ENCODE data around the gene TMUB1. TPM values are rescaled to one million over a fixed set of nuclear protein-coding genes. Genes with fewer than 3 reads are reported as not detected.

The TMUB1 gene
- total and polyA plus RNA-seq, 9 of the 15 experiments (the other 6 are each of a cell fraction or from before 2014, with no cell fraction given) = 0.14 to 241 (median 74.1) TPM

DNA sequence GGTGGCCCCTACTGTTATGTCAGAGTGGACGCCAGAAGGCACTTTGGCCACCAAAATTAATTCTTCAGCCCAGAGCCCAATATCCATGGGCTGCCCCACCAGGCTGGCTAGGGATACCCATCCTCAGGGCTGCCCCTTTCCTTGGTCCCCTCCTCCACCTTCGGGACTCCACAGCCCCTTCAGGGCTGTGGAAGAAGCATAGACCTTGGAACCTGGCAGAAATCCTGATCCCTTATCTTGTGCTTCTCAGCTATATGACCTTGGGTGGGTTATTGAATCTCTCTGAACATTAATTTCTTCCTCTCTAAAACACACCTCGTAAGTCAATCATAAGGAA is 499 bp upstream of the TMUB1 start:
- peak overlapping the region; percentile 97 for H3K4me2 ChIP-seq (ENCODE audit: insufficient read depth, low read length)
- peak overlapping the region; percentile 81 for H2AFZ ChIP-seq (ENCODE audit: low read depth, low read length)
- WGBS (ENCODE audit: insufficient coverage, low coverage, missing lambda C conversion rate) = 30% methylated on average over 3 of the region's 3 CpGs
- in situ Hi-C loops (cut with MboI) (no loop called here), intact Hi-C loops (cut with micrococcal nuclease) (loop anchor here (1.0 to 10.0 kb wide), 3 partner anchors 55 to 769 kb away; partner anchors contain the start of gene ABCB8)
- CTCF ChIA-PET (ENCODE audit: low intra/inter-chr PET ratio) = no interaction called here
- H3K36me3 ChIP-seq (ENCODE audit: control insufficient read depth, insufficient read depth, low read length) = peaks cover 32% of the 10 kb centered on the region
- H4K20me1 ChIP-seq (replicated peaks; ENCODE audit: control insufficient read depth, insufficient read depth, low read length) = peaks cover 18% of the 10 kb centered on the region
- H3K9me3 ChIP-seq (replicated peaks; ENCODE audit: control insufficient read depth, insufficient read depth, low read depth, low read length) = no peaks in the 10 kb centered on the region
- H3K9me1 ChIP-seq (ENCODE audit: control insufficient read depth, insufficient read depth, low read length) = no peaks in the 10 kb centered on the region
- DNase-seq (ENCODE audit: extremely low read depth in 1 of 4, low spot score in 3 of 4) = no peak
- POLR2A ChIA-PET = interaction anchor here (0.9 to 2.5 kb wide), 4 partner anchors 9 to 55 kb away, joined by 3 to 10 read pairs (median 3); no protein-coding TSS in a partner anchor
- H3K79me2 ChIP-seq (ENCODE audit: control insufficient read depth, insufficient read depth, low read length) = peaks cover 68% of the 10 kb centered on the region
- BruUV-seq (replicated peaks) = no TSS peak
- H3K27me3 ChIP-seq (ENCODE audit: control insufficient read depth in 2 of 2, insufficient read depth in 2 of 2, low read length in 2 of 2) = no peaks in the 10 kb centered on the region
- peak overlapping the region; percentile 94; the same call in 2 of the 3 replicates for H3K27ac ChIP-seq (ENCODE audit: extremely low read depth, low read depth, low read length)
- FAIRE-seq = peak; percentile 58
- H3K4me3 ChIP-seq = peak overlapping the region; percentile 89
- peak overlapping the region; percentile 94 to 97 for H3K9ac ChIP-seq (ENCODE audit: insufficient read depth in 1 of 2, low read depth in 2 of 2, low read length in 2 of 2)
- H3K4me1 ChIP-seq (replicated peaks in 1 of 2; ENCODE audit: control insufficient read depth in 2 of 2, insufficient read depth in 2 of 2, low read length in 2 of 2) = peaks cover 52 to 83% of the 10 kb centered on the region in 2 experiments
- ATAC-seq = no peak
- no peak for TF ChIP-seq MXD1 (CRISPR knock-in tag; IDR thresholded peaks at IDR 0.05; ENCODE audit: borderline replicate concordance, poor library complexity, severe bottlenecking)
- no peak for TF ChIP-seq BRF1 (IDR thresholded peaks at IDR 0.05; ENCODE audit: borderline replicate concordance, extremely low read depth, insufficient read length)
- TF ChIP-seq HNRNPUL1 (IDR thresholded peaks at IDR 0.05; ENCODE audit: low read length) = no peak
- no peak for TF ChIP-seq TEAD2 (tag; IDR thresholded peaks at IDR 0.05)
- TF ChIP-seq TAL1 (IDR thresholded peaks at IDR 0.05) = no peak
- TF ChIP-seq, protein P1, sequence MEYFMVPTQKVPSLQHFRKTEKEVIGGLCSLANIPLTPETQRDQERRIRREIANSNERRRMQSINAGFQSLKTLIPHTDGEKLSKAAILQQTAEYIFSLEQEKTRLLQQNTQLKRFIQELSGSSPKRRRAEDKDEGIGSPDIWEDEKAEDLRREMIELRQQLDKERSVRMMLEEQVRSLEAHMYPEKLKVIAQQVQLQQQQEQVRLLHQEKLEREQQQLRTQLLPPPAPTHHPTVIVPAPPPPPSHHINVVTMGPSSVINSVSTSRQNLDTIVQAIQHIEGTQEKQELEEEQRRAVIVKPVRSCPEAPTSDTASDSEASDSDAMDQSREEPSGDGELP (CRISPR knock-in tag; IDR thresholded peaks at IDR 0.05; ENCODE audit: borderline replicate concordance) = peak; percentile 7; the same call in 1 of the 2 replicates
- TF ChIP-seq EP400 (IDR thresholded peaks at IDR 0.05) = no peak
- no peak for TF ChIP-seq KAT2B (IDR thresholded peaks at IDR 0.05; ENCODE audit: low read depth, low read length)
- TF ChIP-seq KLF13 (tag; IDR thresholded peaks at IDR 0.05; ENCODE audit: borderline replicate concordance, low read depth) = no peak
- no peak for TF ChIP-seq ZNF79 (CRISPR knock-in tag; IDR thresholded peaks at IDR 0.05; ENCODE audit: low read depth)
- 0 out of 2 replicates have a peak, but pooled peaks have one; percentile 56 for TF ChIP-seq ZNF12 (CRISPR knock-in tag; IDR thresholded peaks at IDR 0.05)
- TF ChIP-seq TSC22D4 (tag; IDR thresholded peaks at IDR 0.05) = no peak
- peak; percentile 33; the same call in 1 of the 2 replicates for TF ChIP-seq GATA2 (CRISPR knock-in tag; IDR thresholded peaks at IDR 0.05)
- TF ChIP-seq SREBF2 (CRISPR knock-in tag; IDR thresholded peaks at IDR 0.05) = peak; percentile 96
- TF ChIP-seq CBFB (CRISPR knock-in tag; IDR thresholded peaks at IDR 0.05) = 0 out of 2 replicates have a peak, but pooled peaks have one; percentile 57
- 0 out of 4 replicates have a peak, but pooled peaks of 1 of the 2 experiments have one; percentile 6 for TF ChIP-seq TBL1XR1 (IDR thresholded peaks at IDR 0.05; ENCODE audit: low read length in 2 of 2)
- peak; percentile 79 for TF ChIP-seq ATF6 (CRISPR knock-in tag; IDR thresholded peaks at IDR 0.05)
- no peak for TF ChIP-seq XRCC3 (IDR thresholded peaks at IDR 0.05)
- no peak for TF ChIP-seq NR2F6 (CRISPR knock-in tag; IDR thresholded peaks at IDR 0.05)
- no peak for TF ChIP-seq HNRNPK (IDR thresholded peaks at IDR 0.05; ENCODE audit: low read depth, low read length, poor library complexity, severe bottlenecking)

Data from K562 (cell line).